Loucy (cell line): ENCODE data around the gene MLKL.

Experiments used
- H2AFZ ChIP-seq: fragments of 200-600 bp; sonication (generic); 2 replicates; pipeline ENCODE4 v1.6.0; 2016; ENCODE audit warnings: antibody characterized with exemption, mild to moderate bottlenecking, low read length, moderate library complexity
- H3F3A ChIP-seq: fragments of 200-600 bp; 2 replicates; pipeline ENCODE4 v1.6.0; 2016; ENCODE audit warnings: antibody characterized with exemption, low read depth, mild to moderate bottlenecking
- H3K27me3 ChIP-seq: fragments of 200-600 bp; sonication (generic); 2 replicates; pipeline ENCODE4 v1.6.1; 2014; ENCODE audit warnings: low read length, mild to moderate bottlenecking; ENCODE audit not compliant: insufficient read depth, poor library complexity, severe bottlenecking
- H3K36me3 ChIP-seq: fragments of 200-600 bp; sonication (generic); 2 replicates; pipeline ENCODE4 v1.6.1; 2016; ENCODE audit warnings: low read length; ENCODE audit not compliant: insufficient read depth
- H3K4me1 ChIP-seq: fragments of 200-600 bp; sonication (generic); 2 replicates; pipeline ENCODE4 v1.5.1; 2014; ENCODE audit warnings: low read length, mild to moderate bottlenecking; ENCODE audit not compliant: insufficient read depth, poor library complexity, severe bottlenecking
- H3K4me2 ChIP-seq: fragments of 200-600 bp; sonication (generic); 2 replicates; pipeline ENCODE4 v1.6.0; 2014; ENCODE audit warnings: antibody characterized with exemption, low read length, low read depth, mild to moderate bottlenecking; ENCODE audit not compliant: poor library complexity, severe bottlenecking
- H3K4me3 ChIP-seq: fragments of 200-600 bp; sonication (generic); 2 replicates; pipeline ENCODE4 v1.5.1; 2014; ENCODE audit warnings: low read length, mild to moderate bottlenecking, mixed read lengths; ENCODE audit not compliant: poor library complexity, severe bottlenecking
- H3K79me2 ChIP-seq: fragments of 200-600 bp; sonication (generic); 2 replicates; pipeline ENCODE4 v1.6.1; 2014; ENCODE audit warnings: low read length; ENCODE audit not compliant: insufficient read depth
- H3K9ac ChIP-seq: fragments of 200-600 bp; sonication (generic); 2 replicates; pipeline ENCODE4 v1.6.0; 2014; ENCODE audit warnings: mild to moderate bottlenecking, low read depth, low read length, moderate library complexity; ENCODE audit not compliant: poor library complexity, severe bottlenecking
- H3K9me2 ChIP-seq: fragments of 200-600 bp; sonication (generic); replicated peaks from 2 replicates; pipeline ENCODE4 v1.6.1; 2016; ENCODE audit warnings: low read depth, low read length, mixed read lengths
- H3K9me3 ChIP-seq: fragments of 200-600 bp; sonication (generic); 2 replicates; pipeline ENCODE4 v1.6.1; 2014; ENCODE audit warnings: mild to moderate bottlenecking, antibody characterized with exemption, low read length, low read depth; ENCODE audit not compliant: insufficient read depth
- H4K20me1 ChIP-seq: fragments of 200-600 bp; sonication (generic); 2 replicates; pipeline ENCODE4 v1.6.0; 2014; ENCODE audit warnings: antibody characterized with exemption, low read length, mild to moderate bottlenecking; ENCODE audit not compliant: insufficient read depth, poor library complexity, severe bottlenecking
- EZH2phosphoT487 ChIP-seq: fragments of 200-600 bp; IDR thresholded peaks from 2 replicates; pipeline ENCODE4 v1.6.1; 2018; ENCODE audit warnings: antibody characterized with exemption, mild to moderate bottlenecking, moderate library complexity, borderline replicate concordance
- TF ChIP-seq, protein P1 (sequence below): fragments of 200-600 bp; sonication (generic); conservative IDR thresholded peaks from 2 replicates; pipeline ENCODE4 v1.5.1; 2014; ENCODE audit warnings: mild to moderate bottlenecking, antibody characterized with exemption, low read length

Gene MLKL

DNA sequence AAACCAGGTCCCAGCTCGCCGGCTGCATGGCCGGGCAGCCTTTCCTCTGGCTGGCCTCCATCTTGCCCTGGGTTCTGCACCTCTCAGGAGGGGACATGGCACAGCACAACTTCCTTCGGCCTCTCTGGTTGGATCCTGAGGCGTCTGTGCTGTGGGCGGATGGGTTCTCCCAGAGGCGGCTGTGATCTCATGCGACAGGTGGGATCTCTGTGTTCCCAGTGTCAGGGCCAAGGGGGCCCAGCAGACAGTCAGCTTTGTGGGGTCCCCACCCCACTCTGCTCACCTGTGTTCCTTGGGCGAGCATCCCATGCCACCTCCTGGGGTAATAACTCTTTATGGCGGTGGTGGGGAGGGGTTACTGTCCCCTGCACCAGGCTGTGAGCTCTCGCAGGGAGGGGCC is 38.2 kb upstream of the MLKL start:
- no peaks in the 10 kb centered on the region for H3K27me3 ChIP-seq
- no peaks in the 10 kb centered on the region for H3F3A ChIP-seq
- no peaks in the 10 kb centered on the region for H3K36me3 ChIP-seq
- no peak overlapping the region for H2AFZ ChIP-seq
- H3K4me3 ChIP-seq = no peak overlapping the region
- H3K79me2 ChIP-seq = no peaks in the 10 kb centered on the region
- no peak for TF ChIP-seq EZH2phosphoT487
- TF ChIP-seq, protein P1, sequence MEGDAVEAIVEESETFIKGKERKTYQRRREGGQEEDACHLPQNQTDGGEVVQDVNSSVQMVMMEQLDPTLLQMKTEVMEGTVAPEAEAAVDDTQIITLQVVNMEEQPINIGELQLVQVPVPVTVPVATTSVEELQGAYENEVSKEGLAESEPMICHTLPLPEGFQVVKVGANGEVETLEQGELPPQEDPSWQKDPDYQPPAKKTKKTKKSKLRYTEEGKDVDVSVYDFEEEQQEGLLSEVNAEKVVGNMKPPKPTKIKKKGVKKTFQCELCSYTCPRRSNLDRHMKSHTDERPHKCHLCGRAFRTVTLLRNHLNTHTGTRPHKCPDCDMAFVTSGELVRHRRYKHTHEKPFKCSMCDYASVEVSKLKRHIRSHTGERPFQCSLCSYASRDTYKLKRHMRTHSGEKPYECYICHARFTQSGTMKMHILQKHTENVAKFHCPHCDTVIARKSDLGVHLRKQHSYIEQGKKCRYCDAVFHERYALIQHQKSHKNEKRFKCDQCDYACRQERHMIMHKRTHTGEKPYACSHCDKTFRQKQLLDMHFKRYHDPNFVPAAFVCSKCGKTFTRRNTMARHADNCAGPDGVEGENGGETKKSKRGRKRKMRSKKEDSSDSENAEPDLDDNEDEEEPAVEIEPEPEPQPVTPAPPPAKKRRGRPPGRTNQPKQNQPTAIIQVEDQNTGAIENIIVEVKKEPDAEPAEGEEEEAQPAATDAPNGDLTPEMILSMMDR = no peak
- H4K20me1 ChIP-seq = no peaks in the 10 kb centered on the region
- H3K4me2 ChIP-seq = no peak overlapping the region
- no peaks in the 10 kb centered on the region for H3K9me3 ChIP-seq
- peak overlapping the region; percentile 19 for H3K9ac ChIP-seq
- no peaks in the 10 kb centered on the region for H3K9me2 ChIP-seq
- peaks cover 33% of the 10 kb centered on the region for H3K4me1 ChIP-seq

- H3K79me2 ChIP-seq = no peaks in the 10 kb centered on the region
- H4K20me1 ChIP-seq = no peaks in the 10 kb centered on the region
- no peak overlapping the region for H3K4me2 ChIP-seq
- H3K27me3 ChIP-seq = no peaks in the 10 kb centered on the region
- H3K36me3 ChIP-seq = no peaks in the 10 kb centered on the region
- H2AFZ ChIP-seq = no peak overlapping the region
- H3K4me1 ChIP-seq = peaks cover 30% of the 10 kb centered on the region
- H3K4me3 ChIP-seq = no peak overlapping the region
- TF ChIP-seq, protein P1 = no peak
- no peak for TF ChIP-seq EZH2phosphoT487
- H3K9me2 ChIP-seq = no peaks in the 10 kb centered on the region
- no peaks in the 10 kb centered on the region for H3K9me3 ChIP-seq
- no peaks in the 10 kb centered on the region for H3F3A ChIP-seq
- no peak overlapping the region for H3K9ac ChIP-seq
Measured at GRCh38 chr16:74738113-74738541, 37.5 kb upstream of the MLKL start.

DNA sequence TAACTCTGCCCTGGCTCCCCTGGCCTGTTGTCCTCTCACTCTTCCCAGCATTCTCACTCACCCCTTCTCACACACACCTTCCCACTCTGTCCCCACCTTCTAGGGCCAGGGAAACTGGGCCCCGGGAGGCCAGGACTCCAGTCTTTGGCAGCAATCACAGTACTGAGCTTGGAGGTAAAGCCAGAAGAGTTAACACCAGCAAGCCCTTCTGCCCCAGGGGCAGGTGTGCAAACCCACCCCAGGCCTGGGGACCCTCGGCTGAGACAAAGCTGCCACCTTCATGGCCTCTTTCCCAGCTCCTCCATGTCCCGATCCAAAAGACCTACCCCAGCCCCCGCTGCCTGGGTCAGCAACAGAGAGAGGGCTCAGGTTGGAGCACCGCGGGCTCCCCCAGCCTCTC is 36.9 kb upstream of the MLKL start:
- Histone ChIP-seq H3F3A (no peaks in the 10 kb centered on the region), H3K27me3 (no peaks in the 10 kb centered on the region), H3K36me3 (no peaks in the 10 kb centered on the region), H3K9me3 (no peaks in the 10 kb centered on the region), H3K4me1 (peaks cover 29% of the 10 kb centered on the region), H2AFZ (no peak overlapping the region), H3K79me2 (no peaks in the 10 kb centered on the region), H3K9me2 (no peaks in the 10 kb centered on the region), H3K9ac (no peak overlapping the region), H4K20me1 (no peaks in the 10 kb centered on the region), H3K4me2 (no peak overlapping the region), H3K4me3 (no peak overlapping the region)
- no peak for TF ChIP-seq EZH2phosphoT487
- TF ChIP-seq, protein P1 = no peak
